H9 (cell line): ENCODE results near the gene ATP13A1. TPM values are rescaled to one million over a fixed set of nuclear protein-coding genes. Genes with fewer than 3 reads are reported as not detected.

ENCODE experiments used
- DNase-seq: peaks from one replicate; pipeline ENCODE4 v3.0.0-alpha.2; 2017
- H2AFZ ChIP-seq: one replicate; pipeline ENCODE4 v1.6.1; 2013; ENCODE audit warnings: mild to moderate bottlenecking, low read length, control low read depth, moderate library complexity
- H2AK5ac ChIP-seq: 2 replicates; pipeline ENCODE4 v1.6.1; 2013; ENCODE audit warnings: low read length, control low read depth, mixed read lengths; ENCODE audit not compliant: insufficient read length
- H2BK120ac ChIP-seq: one replicate; pipeline ENCODE4 v1.6.1; 2013; ENCODE audit warnings: low read depth, mild to moderate bottlenecking, low read length, control low read depth, inconsistent platforms; ENCODE audit not compliant: poor library complexity, severe bottlenecking
- H2BK12ac ChIP-seq: 2 replicates; pipeline ENCODE4 v1.6.1; 2013; ENCODE audit warnings: low read length, control low read depth, mixed read lengths, low read depth; ENCODE audit not compliant: insufficient read length
- H2BK15ac ChIP-seq: 2 replicates; pipeline ENCODE4 v1.6.1; 2013; ENCODE audit warnings: low read depth, low read length, control low read depth
- H2BK20ac ChIP-seq: one replicate; pipeline ENCODE4 v1.6.1; 2013; ENCODE audit warnings: low read depth, mild to moderate bottlenecking, low read length, control low read depth, inconsistent platforms; ENCODE audit not compliant: poor library complexity, severe bottlenecking
- H2BK5ac ChIP-seq: 2 replicates; pipeline ENCODE4 v1.6.1; 2013; ENCODE audit warnings: low read length, control low read depth, mixed read lengths; ENCODE audit not compliant: insufficient read length
- H3K14ac ChIP-seq: 2 replicates; pipeline ENCODE4 v1.6.1; 2013; ENCODE audit warnings: low read length, control low read depth; ENCODE audit not compliant: insufficient read depth
- H3K18ac ChIP-seq: 2 replicates; pipeline ENCODE4 v1.6.1; 2013; ENCODE audit warnings: low read depth, mild to moderate bottlenecking, mixed read lengths, low read length, control low read depth; ENCODE audit not compliant: insufficient read length
- H3K23ac ChIP-seq: 2 replicates; pipeline ENCODE4 v1.6.1; 2013; ENCODE audit warnings: low read length, control low read depth, mixed read lengths, low read depth; ENCODE audit not compliant: insufficient read length
- H3K23me2 ChIP-seq: 2 replicates; pipeline ENCODE4 v1.6.1; 2013; ENCODE audit warnings: low read depth, mild to moderate bottlenecking, mixed read lengths, low read length, control low read depth; ENCODE audit not compliant: insufficient read length, poor library complexity, severe bottlenecking
- H3K27ac ChIP-seq: 2 replicates; pipeline ENCODE4 v1.5.1; 2013; ENCODE audit warnings: low read length, control low read depth, mixed read lengths, low read depth; ENCODE audit not compliant: insufficient read length
- H3K27me3 ChIP-seq: 2 replicates; pipeline ENCODE4 v1.6.1; 2013; ENCODE audit warnings: low read length, control low read depth, inconsistent platforms; ENCODE audit not compliant: insufficient read depth
- H3K4ac ChIP-seq: 2 replicates; pipeline ENCODE4 v1.6.1; 2013; ENCODE audit warnings: low read depth, mild to moderate bottlenecking, control low read depth, inconsistent platforms, low read length, moderate library complexity
- H3K4me1 ChIP-seq: 2 replicates; pipeline ENCODE4 v1.6.1; 2013; ENCODE audit warnings: low read length, control low read depth, inconsistent platforms; ENCODE audit not compliant: insufficient read depth
- H3K4me2 ChIP-seq: 2 replicates; pipeline ENCODE4 v1.6.1; 2013; ENCODE audit warnings: low read length, control low read depth, mixed read lengths; ENCODE audit not compliant: insufficient read length, insufficient read depth
- H3K56ac ChIP-seq: 2 replicates; pipeline ENCODE4 v1.6.1; 2013; ENCODE audit warnings: low read depth, mild to moderate bottlenecking, mixed read lengths, low read length, control low read depth; ENCODE audit not compliant: insufficient read length
- H3K79me1 ChIP-seq: 2 replicates; pipeline ENCODE4 v1.6.1; 2013; ENCODE audit warnings: low read depth, mild to moderate bottlenecking, moderate library complexity, low read length, control low read depth, inconsistent platforms; ENCODE audit not compliant: insufficient read depth, poor library complexity, severe bottlenecking
- H3K79me2 ChIP-seq: 2 replicates; pipeline ENCODE4 v1.6.1; 2013; ENCODE audit warnings: low read length, control low read depth, inconsistent platforms; ENCODE audit not compliant: insufficient read depth
- H3K9ac ChIP-seq: 2 replicates; pipeline ENCODE4 v1.6.1; 2013; ENCODE audit warnings: low read length, control low read depth, mixed read lengths; ENCODE audit not compliant: insufficient read length; ENCODE audit errors: extremely low read depth
- H3K9me3 ChIP-seq: one replicate; pipeline ENCODE4 v1.6.1; 2013; ENCODE audit warnings: low read depth, low read length, inconsistent platforms; ENCODE audit not compliant: control insufficient read depth
- H3T11ph ChIP-seq: one replicate; pipeline ENCODE4 v1.6.1; 2013; ENCODE audit warnings: mild to moderate bottlenecking, low read length, control low read depth, inconsistent platforms
- H4K20me1 ChIP-seq: one replicate; pipeline ENCODE4 v1.6.1; 2013; ENCODE audit not compliant: control insufficient read depth, insufficient read length, insufficient read depth
- H4K5ac ChIP-seq: 2 replicates; pipeline ENCODE4 v1.6.1; 2013; ENCODE audit warnings: low read depth, mild to moderate bottlenecking, mixed read lengths, low read length, control low read depth; ENCODE audit not compliant: insufficient read length
- H4K8ac ChIP-seq: replicated peaks from 2 replicates; pipeline ENCODE4 v1.6.1; 2013; ENCODE audit warnings: low read length, control low read depth, mixed read lengths, low read depth; ENCODE audit not compliant: insufficient read length
- H4K91ac ChIP-seq: 2 replicates; pipeline ENCODE4 v1.6.1; 2013; ENCODE audit warnings: low read depth, mild to moderate bottlenecking, moderate library complexity, mixed read lengths, low read length, control low read depth; ENCODE audit not compliant: insufficient read length
- H3K27ac Mint-ChIP-seq, 3 experiments: 2 replicates in 2 of 3; 3 replicates in 1 of 3; pipeline ENCODE4 v1.8.0; 2020 to 2021; ENCODE audit warnings: mixed read lengths in 3 of 3, mild to moderate bottlenecking in 1 of 3, moderate library complexity in 1 of 3
- H3K27me3 Mint-ChIP-seq: 2 replicates; pipeline ENCODE4 v1.8.0; 2021; ENCODE audit warnings: low read depth, mild to moderate bottlenecking, moderate library complexity, mixed read lengths
- H3K36me3 Mint-ChIP-seq, 3 experiments: 2 replicates in 2 of 3; 3 replicates in 1 of 3; pipeline ENCODE4 v1.8.0; 2020 to 2021; ENCODE audit warnings: low read depth in 3 of 3, mixed read lengths in 3 of 3; ENCODE audit not compliant: insufficient read depth in 1 of 3
- H3K4me1 Mint-ChIP-seq, 2 experiments: 2 replicates each; pipeline ENCODE4 v1.8.0; 2020; ENCODE audit warnings: mixed read lengths in 2 of 2
- H3K4me3 Mint-ChIP-seq, 2 experiments: 2 replicates in 1 of 2; 3 replicates in 1 of 2; pipeline ENCODE4 v1.8.0; 2020 to 2021; ENCODE audit warnings: mild to moderate bottlenecking in 2 of 2, mixed read lengths in 2 of 2, moderate library complexity in 1 of 2
- H3K9me3 Mint-ChIP-seq, 2 experiments: 2 replicates in 1 of 2; 3 replicates in 1 of 2; pipeline ENCODE4 v1.8.0; 2020; ENCODE audit warnings: mild to moderate bottlenecking in 2 of 2, mixed read lengths in 2 of 2, moderate library complexity in 1 of 2
- CTCF ChIP-seq: fragments of 200-600 bp; sonication (generic); conservative IDR thresholded peaks from 3 replicates; pipeline ENCODE4 v1.8.0; 2021; ENCODE audit warnings: antibody characterized with exemption, mild to moderate bottlenecking
- WGBS: extraction: QIAGEN DNeasy Blood & Tissue Kit; methylation state at CpG from one replicate; pipeline ENCODE4 v1.1.7; 2013; ENCODE audit warnings: missing lambda C conversion rate, low lambda C conversion rate, mixed read lengths; ENCODE audit not compliant: insufficient read length; ENCODE audit errors: extremely low coverage; 5-methylcytosine and 5-hydroxymethylcytosine counted together
- total RNA-seq: library from RNA; stranded (reverse); gene quantifications from 2 replicates; pipeline ENCODE4 v1.2.1, GENCODE V29; 2021

ATP13A1 gene
- total RNA-seq, 1 experiment from 2014 or later: 67.8 TPM

- no peak overlapping the region for H2AFZ ChIP-seq
- H3K18ac ChIP-seq: no peak overlapping the region
- peaks cover 10% of the 10 kb centered on the region for H3K23me2 ChIP-seq
- Mint-ChIP-seq H3K9me3 (no peaks in the 10 kb centered on the region), H3K4me1 (peaks cover 20 to 24% of the 10 kb centered on the region in 2 experiments), H3K4me3 (no peak overlapping the region), H3K27me3 (peaks cover 13% of the 10 kb centered on the region), H3K36me3 (peaks cover 21 to 36% (median 27%) of the 10 kb centered on the region in 3 experiments; a peak in 6 of 7 replicates), H3K27ac (no peak overlapping the region)
- no peak overlapping the region for H2AK5ac ChIP-seq
- H4K20me1 ChIP-seq: peaks cover 2% of the 10 kb centered on the region
- H2BK20ac ChIP-seq: no peak overlapping the region
- no peak overlapping the region for H2BK5ac ChIP-seq
- no peak overlapping the region for H2BK15ac ChIP-seq
- H3K23ac ChIP-seq: no peak overlapping the region
- no peak overlapping the region for H3K56ac ChIP-seq
- no peak overlapping the region for H4K91ac ChIP-seq
- no peak for DNase-seq
- H3K4me1 ChIP-seq: peaks cover 3% of the 10 kb centered on the region; the same call in 1 of the 2 replicates
- no peak overlapping the region for H3K14ac ChIP-seq
- no peak overlapping the region for H2BK120ac ChIP-seq
- H4K8ac ChIP-seq: no peak overlapping the region
- no peak overlapping the region for H3K27ac ChIP-seq
- no peak overlapping the region for H4K5ac ChIP-seq
- H3K79me2 ChIP-seq: peaks cover 2% of the 10 kb centered on the region; the same call in 1 of the 2 replicates
- no peak overlapping the region for H3K4me2 ChIP-seq
- no peak overlapping the region for H2BK12ac ChIP-seq
- H3K79me1 ChIP-seq: no peaks in the 10 kb centered on the region
- H3K4ac ChIP-seq: no peak overlapping the region
- no peak overlapping the region for H3K9ac ChIP-seq
- H3K27me3 ChIP-seq: no peaks in the 10 kb centered on the region
- H3T11ph ChIP-seq: no peak overlapping the region
- no peaks in the 10 kb centered on the region for H3K9me3 ChIP-seq
- no peak for TF ChIP-seq CTCF
- no CpG with 5 or more reads among the region's 5 CpGs for WGBS
Observed at GRCh38 chr19:19623383-19623782, 40.1 kb downstream of the ATP13A1 start.
